Neural cell (in vitro differentiated cells): Measurements from ENCODE around the gene ERAL1. TPM values are rescaled to one million over a fixed set of nuclear protein-coding genes. Genes with fewer than 3 reads are reported as not detected.
"Not testable (repeated sequence)": the region's sequence is repeated elsewhere in the genome, so short reads cannot be mapped to it uniquely, and the experiment has no call there.

Source experiments
- H2AFZ ChIP-seq: fragments of 200-600, 300-800 bp; sonication (generic), shearing (Covaris generic); 2 replicates; pipeline ENCODE4 v1.6.0; 2014; ENCODE audit warnings: low read depth, mild to moderate bottlenecking, antibody characterized with exemption, low read length, moderate library complexity
- H3F3A ChIP-seq: fragments of 200-600 bp; shearing (Covaris generic); 2 replicates; pipeline ENCODE4 v1.6.1; 2016; ENCODE audit warnings: mild to moderate bottlenecking, moderate library complexity, mixed read lengths, antibody characterized with exemption, low read length; ENCODE audit not compliant: insufficient read depth, poor library complexity, severe bottlenecking
- H3K27ac ChIP-seq: fragments of 200-600, 300-800 bp; sonication (generic), shearing (Covaris generic); 2 replicates; pipeline ENCODE4 v1.5.1; 2014; ENCODE audit warnings: mild to moderate bottlenecking, low read length, moderate library complexity
- H3K27me3 ChIP-seq: fragments of 300-800, 200-600 bp; sonication (generic), shearing (Covaris generic); 2 replicates; pipeline ENCODE4 v1.6.0; 2014; ENCODE audit warnings: mild to moderate bottlenecking, low read depth, low read length, moderate library complexity; ENCODE audit not compliant: insufficient read depth
- H3K36me3 ChIP-seq: fragments of 300-800, 200-600 bp; sonication (generic), shearing (Covaris generic); 2 replicates; pipeline ENCODE4 v1.5.1; 2014; ENCODE audit warnings: mild to moderate bottlenecking, antibody characterized with exemption, low read length, moderate library complexity; ENCODE audit not compliant: insufficient read depth
- H3K4me2 ChIP-seq: fragments of 300-800, 200-600 bp; sonication (generic), shearing (Covaris generic); 2 replicates; pipeline ENCODE4 v1.6.0; 2014; ENCODE audit warnings: mild to moderate bottlenecking, low read length
- H3K4me3 ChIP-seq: fragments of 300-800, 200-600 bp; sonication (generic), shearing (Covaris generic); 2 replicates; pipeline ENCODE4 v1.5.1; 2014; ENCODE audit warnings: mild to moderate bottlenecking, low read length, moderate library complexity
- H3K79me2 ChIP-seq: fragments of 200-600 bp; shearing (Covaris generic); replicated peaks from 2 replicates; pipeline ENCODE4 v1.6.0; 2014; ENCODE audit warnings: mild to moderate bottlenecking, low read length, moderate library complexity; ENCODE audit not compliant: insufficient read depth
- H3K9ac ChIP-seq: fragments of 300-800, 200-600 bp; sonication (generic), shearing (Covaris generic); 2 replicates; pipeline ENCODE4 v1.6.1; 2016; ENCODE audit warnings: mild to moderate bottlenecking, low read length, mixed read lengths
- H3K9me2 ChIP-seq: fragments of 200-600 bp; shearing (Covaris generic); 2 replicates; pipeline ENCODE4 v1.6.1; 2016; ENCODE audit warnings: mild to moderate bottlenecking, low read length, mixed read lengths; ENCODE audit not compliant: insufficient read depth
- H3K9me3 ChIP-seq: fragments of 200-600, 300-800 bp; sonication (generic), shearing (Covaris generic); 2 replicates; pipeline ENCODE4 v1.6.1; 2016; ENCODE audit warnings: mild to moderate bottlenecking, mixed run types, low read length, moderate library complexity, mixed read lengths
- H4K20me1 ChIP-seq: fragments of 200-600 bp; shearing (Covaris generic); 2 replicates; pipeline ENCODE4 v1.6.1; 2016; ENCODE audit warnings: mild to moderate bottlenecking, mixed run types; ENCODE audit not compliant: insufficient read depth
- CTCF ChIP-seq: fragments of 450-650 bp; IDR thresholded peaks from 2 replicates; pipeline ENCODE4 v1.5.1; 2014; ENCODE audit warnings: antibody characterized with exemption, mild to moderate bottlenecking, moderate library complexity; ENCODE audit not compliant: poor library complexity, severe bottlenecking
- EP300 ChIP-seq: fragments of 450-650 bp; conservative IDR thresholded peaks from 2 replicates; pipeline ENCODE4 v1.6.1; 2014; ENCODE audit warnings: antibody characterized with exemption, mild to moderate bottlenecking, moderate library complexity; ENCODE audit not compliant: poor library complexity, severe bottlenecking
- EZH2 ChIP-seq: fragments of 200-600, 300-800 bp; shearing (Covaris generic), sonication (generic); IDR thresholded peaks from 2 replicates; pipeline ENCODE4 v1.6.1; 2014; ENCODE audit warnings: antibody characterized with exemption, low read length, borderline replicate concordance, mild to moderate bottlenecking; ENCODE audit not compliant: insufficient read depth, poor library complexity, severe bottlenecking
- MXI1 ChIP-seq: fragments of 450-650 bp; conservative IDR thresholded peaks from 2 replicates; pipeline ENCODE4 v1.6.1; 2014; ENCODE audit warnings: antibody characterized with exemption, mild to moderate bottlenecking; ENCODE audit not compliant: poor library complexity, severe bottlenecking
- POLR2AphosphoS5 ChIP-seq: IDR thresholded peaks from 2 replicates; pipeline ENCODE4 v1.6.1; 2012
- RAD21 ChIP-seq: fragments of 450-650 bp; conservative IDR thresholded peaks from 2 replicates; pipeline ENCODE4 v1.6.1; 2014; ENCODE audit warnings: antibody characterized with exemption, mild to moderate bottlenecking, moderate library complexity
- REST ChIP-seq: IDR thresholded peaks from 2 replicates; pipeline ENCODE4 v1.6.1; 2012; ENCODE audit warnings: borderline replicate concordance
- SMC3 ChIP-seq: fragments of 450-650 bp; conservative IDR thresholded peaks from 2 replicates; pipeline ENCODE4 v1.6.1; 2014; ENCODE audit warnings: antibody characterized with exemption, mild to moderate bottlenecking, moderate library complexity; ENCODE audit not compliant: poor library complexity
- TAF1 ChIP-seq: IDR thresholded peaks from 2 replicates; pipeline ENCODE4 v1.6.1; 2012; ENCODE audit warnings: low read depth
- polyA plus RNA-seq: library from polyadenylated mRNA; depleted of rRNA; stranded (reverse); fragments of >200 nt; gene quantifications from 2 replicates; pipeline ENCODE4 v1.2.3, GENCODE V29; 2014

The ERAL1 gene
- polyA plus RNA-seq, 1 donor from 2014 or later: 31.8 TPM

GRCh38 chr17:28874750-28875149 lies 19.9 kb downstream of the ERAL1 start:
- no peaks in the 10 kb centered on the region for H3K27me3 ChIP-seq
- H3F3A ChIP-seq: no peaks in the 10 kb centered on the region
- H4K20me1 ChIP-seq: no peaks in the 10 kb centered on the region
- H3K9me3 ChIP-seq: no peaks in the 10 kb centered on the region
- no peak overlapping the region for H3K4me3 ChIP-seq
- H2AFZ ChIP-seq: no peak overlapping the region
- no peaks in the 10 kb centered on the region for H3K9me2 ChIP-seq
- no peak overlapping the region for H3K27ac ChIP-seq
- no peaks in the 10 kb centered on the region for H3K79me2 ChIP-seq
- no peak overlapping the region for H3K4me2 ChIP-seq
- H3K36me3 ChIP-seq: no peaks in the 10 kb centered on the region
- no peak overlapping the region for H3K9ac ChIP-seq
- no peak for TF ChIP-seq RAD21
- TF ChIP-seq EZH2: no peak
- no peak for TF ChIP-seq MXI1
- no peak for TF ChIP-seq SMC3
- TF ChIP-seq EP300: no peak
- TF ChIP-seq CTCF: no peak
- TF ChIP-seq POLR2AphosphoS5: no peak
- no peak for TF ChIP-seq REST
- no peak for TF ChIP-seq TAF1

GRCh38 chr17:28875848-28876550 lies 21.2 kb downstream of the ERAL1 start:
- Histone ChIP-seq H3F3A (no peaks in the 10 kb centered on the region), H4K20me1 (no peaks in the 10 kb centered on the region), H3K9ac (no peak overlapping the region), H3K4me2 (no peak overlapping the region), H3K4me3 (no peak overlapping the region), H3K79me2 (no peaks in the 10 kb centered on the region), H3K9me3 (no peaks in the 10 kb centered on the region), H3K27ac (no peak overlapping the region), H3K9me2 (no peaks in the 10 kb centered on the region), H2AFZ (no peak overlapping the region), H3K27me3 (no peaks in the 10 kb centered on the region), H3K36me3 (no peaks in the 10 kb centered on the region)
- TF ChIP-seq EP300 (no peak), EZH2 (no peak), SMC3 (no peak), REST (no peak), MXI1 (no peak), RAD21 (no peak), TAF1 (no peak), POLR2AphosphoS5 (no peak), CTCF (no peak)

- not testable (repeated sequence) for H2AFZ ChIP-seq, H3K9me2 ChIP-seq, H3K27ac ChIP-seq, H3K9me3 ChIP-seq, H3K27me3 ChIP-seq, H3K36me3 ChIP-seq, H3K4me2 ChIP-seq, H4K20me1 ChIP-seq, H3K79me2 ChIP-seq, H3K4me3 ChIP-seq, H3K9ac ChIP-seq, H3F3A ChIP-seq
These were observed 22.4 kb downstream of the ERAL1 start for GRCh38 chr17:28877150-28877711.
